B cell (primary cell): ENCODE measurements around the gene THRB. TPM values are rescaled to one million over a fixed set of nuclear protein-coding genes. Genes with fewer than 3 reads are reported as not detected.

ENCODE experiments used
- ATAC-seq: fragments of 200-7000 bp; cut with Tn5 transposase; one replicate; pipeline ENCODE4 v1.10.0; 2021; ENCODE audit warnings: low read depth, mild to moderate bottlenecking, moderate number of reproducible peaks, moderate library complexity
- CTCF ChIA-PET: fragments of 350-600 bp; sonication (Branson Sonifier 250); formaldehyde crosslinking; loops from one replicate; lab custom pipeline; 2021; ENCODE audit warnings: antibody characterized with exemption, inconsistent platforms; lab: Charles Lee
- POLR2A ChIA-PET: fragments of 350-600 bp; sonication (Branson Sonifier 250); formaldehyde crosslinking; loops from one replicate; lab custom pipeline; 2021; ENCODE audit warnings: antibody characterized with exemption; lab: Charles Lee
- DNase-seq: peaks from one replicate; pipeline ENCODE4 v3.0.0; 2013
- H2AFZ ChIP-seq: 2 replicates; pipeline ENCODE4 v1.6.1; 2012; ENCODE audit warnings: mild to moderate bottlenecking, low read depth, low read length; ENCODE audit not compliant: insufficient read depth, poor library complexity, severe bottlenecking
- H3K27ac ChIP-seq, 2 donors: 1 replicate in 1 of 2; 2 replicates in 1 of 2; pipeline ENCODE4 v1.5.1; 2012 to 2013; ENCODE audit warnings: low read length in 2 of 2, mild to moderate bottlenecking in 2 of 2, moderate library complexity in 1 of 2
- H3K27me3 ChIP-seq, 4 experiments: fragments of 200-600 bp in 1 of 4; sonication (generic) in 1 of 4; replicated peaks in 1 of 4; 1 replicate in 2 of 4; 2 replicates in 2 of 4; pipeline versions ENCODE4 v1.6.1 to v1.7.0; 2013 to 2016; ENCODE audit warnings: low read length in 3 of 4, mild to moderate bottlenecking in 2 of 4, mixed read lengths in 1 of 4, moderate library complexity in 1 of 4; ENCODE audit not compliant: insufficient read depth in 4 of 4, control insufficient read depth in 3 of 4; ENCODE audit errors: control extremely low read depth in 1 of 4
- H3K36me3 ChIP-seq, 2 experiments: replicated peaks in 1 of 2; 1 replicate in 1 of 2; 2 replicates in 1 of 2; pipeline versions ENCODE4 v1.6.1 to v1.7.1; 2013; ENCODE audit warnings: low read length in 1 of 2; ENCODE audit not compliant: insufficient read depth in 2 of 2, control insufficient read depth in 1 of 2; ENCODE audit errors: control extremely low read depth in 1 of 2, extremely low read depth in 1 of 2
- H3K4me1 ChIP-seq, 2 donors: fragments of 200-600 bp in 1 of 2; sonication (generic) in 1 of 2; 1 replicate in 1 of 2; 2 replicates in 1 of 2; pipeline versions ENCODE4 v1.5.1 to v1.6.1; 2013 to 2017; ENCODE audit warnings: low read length in 2 of 2; ENCODE audit not compliant: control insufficient read depth in 2 of 2, insufficient read depth in 2 of 2
- H3K4me2 ChIP-seq: replicated peaks from 2 replicates; pipeline ENCODE3; 2012; ENCODE audit warnings: mild to moderate bottlenecking, low read depth, low read length; ENCODE audit not compliant: poor library complexity, severe bottlenecking
- H3K4me3 ChIP-seq, 5 experiments: fragments of 200-600 bp in 1 of 5; sonication (generic) in 1 of 5; 1 replicate in 3 of 5; 2 replicates in 2 of 5; pipeline versions ENCODE4 v1.5.1 to v1.7.0; 2011 to 2016; ENCODE audit warnings: low read length in 4 of 5, mild to moderate bottlenecking in 4 of 5, low read depth in 2 of 5, control low read depth in 1 of 5, moderate library complexity in 1 of 5; ENCODE audit not compliant: insufficient read depth in 1 of 5; ENCODE audit errors: control extremely low read depth in 1 of 5, extremely low read depth in 1 of 5
- H3K79me2 ChIP-seq: fragments of 200-600 bp; sonication (generic); one replicate; pipeline ENCODE4 v1.6.0; 2016; ENCODE audit warnings: low read length; ENCODE audit not compliant: control insufficient read depth, insufficient read depth
- H3K9ac ChIP-seq: fragments of 200-600 bp; sonication (generic); 2 replicates; pipeline ENCODE4 v1.6.1; 2017; ENCODE audit warnings: mild to moderate bottlenecking, low read length, moderate library complexity
- H3K9me3 ChIP-seq, 3 donors: one replicate each; pipeline versions ENCODE4 v1.6.1 to v1.7.1; 2013; ENCODE audit warnings: low read length in 2 of 3; ENCODE audit not compliant: control insufficient read depth in 2 of 3, insufficient read depth in 1 of 3; ENCODE audit errors: control extremely low read depth in 1 of 3
- H4K20me1 ChIP-seq: 2 replicates; pipeline ENCODE4 v1.6.0; 2012; ENCODE audit warnings: mild to moderate bottlenecking, low read length; ENCODE audit not compliant: insufficient read depth, control insufficient read depth, poor library complexity, severe bottlenecking
- H3K27ac Mint-ChIP-seq: one replicate; pipeline ENCODE4 v1.8.0; 2021; ENCODE audit warnings: mixed read lengths
- H3K27me3 Mint-ChIP-seq: one replicate; pipeline ENCODE4 v1.8.0; 2021; ENCODE audit warnings: mixed read lengths
- H3K4me1 Mint-ChIP-seq: one replicate; pipeline ENCODE4 v1.8.0; 2021; ENCODE audit warnings: mixed read lengths
- H3K4me3 Mint-ChIP-seq: one replicate; pipeline ENCODE4 v1.8.0; 2021; ENCODE audit warnings: mixed read lengths
- H3K9me3 Mint-ChIP-seq: one replicate; pipeline ENCODE4 v1.8.0; 2022; ENCODE audit warnings: mixed read lengths; ENCODE audit not compliant: insufficient read depth
- EZH2 ChIP-seq: IDR thresholded peaks from 2 replicates; pipeline ENCODE4 v1.6.1; 2012; ENCODE audit warnings: borderline replicate concordance, low read depth, mild to moderate bottlenecking, moderate library complexity, low read length; ENCODE audit not compliant: insufficient read depth, poor library complexity, severe bottlenecking
- WGBS: methylation state at CpG from one replicate; pipeline ENCODE4 v1.1.5; 2013; ENCODE audit warnings: missing lambda C conversion rate; ENCODE audit not compliant: insufficient coverage; 5-methylcytosine and 5-hydroxymethylcytosine counted together
- intact Hi-C: fragments of 100-400 bp; cut with micrococcal nuclease; formaldehyde crosslinking; loops from one replicate; pipeline ENCODE4 v1.10.0; 2022
- polyA plus RNA-seq: library from polyadenylated mRNA; depleted of rRNA; stranded (reverse); fragments of >200 nt; gene quantifications from 2 replicates; pipeline ENCODE4 v1.2.3, GENCODE V29; 2012
- total RNA-seq, 2 donors: library from RNA; stranded (reverse); fragments of 120-200 nt in 1 of 2; gene quantifications; 1 replicate in 1 of 2; 2 replicates in 1 of 2; pipeline versions ENCODE4 v1.2.3 to v1.2.4, GENCODE V29; 2013 to 2022
- TF ChIP-seq, protein P1 (sequence below): fragments of 200-600 bp; IDR thresholded peaks from one replicate; pipeline ENCODE4 v1.8.0; 2022; ENCODE audit warnings: antibody characterized with exemption, mild to moderate bottlenecking

THRB gene
- total and polyA plus RNA-seq, 2 donors (not counting 1 experiment from before 2014, with no cell fraction given), result 0.86 to 1.8 TPM

DNA sequence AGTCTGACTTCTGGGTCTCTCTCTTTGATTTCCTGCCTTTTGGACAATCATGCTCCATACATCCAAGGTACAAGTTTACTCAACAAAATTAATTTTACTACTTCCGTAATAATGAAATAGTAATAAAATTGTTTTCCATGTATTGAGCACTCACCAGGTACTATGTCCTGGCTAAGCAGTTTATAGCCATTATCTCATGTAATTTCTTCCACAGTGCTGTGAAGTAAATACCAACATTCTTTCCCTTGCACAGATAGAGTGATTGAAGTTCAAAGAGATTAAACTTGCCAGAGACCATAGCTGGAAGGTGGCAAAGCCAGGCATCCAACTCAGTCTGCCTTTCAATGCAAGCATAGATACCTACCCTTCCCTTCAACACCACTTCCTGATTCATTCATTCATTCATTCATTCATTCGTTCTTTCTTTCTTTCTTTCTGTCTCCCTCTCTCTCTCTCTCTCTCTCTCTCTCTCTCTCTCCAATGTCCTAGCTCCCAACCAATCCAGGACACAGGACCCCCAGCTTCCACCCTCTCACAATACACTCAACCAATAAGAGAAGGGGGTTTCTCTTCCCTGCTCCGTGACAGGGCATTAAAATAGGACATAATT, 12.4 kb downstream of the THRB start:
- Histone ChIP-seq H4K20me1 (no peaks in the 10 kb centered on the region), H3K4me3 (no peak overlapping the region), H3K79me2 (no peaks in the 10 kb centered on the region), H3K36me3 (no peaks in the 10 kb centered on the region), H2AFZ (no peak overlapping the region), H3K27ac (no peak overlapping the region), H3K27me3 (no peaks in the 10 kb centered on the region), H3K4me2 (no peak overlapping the region), H3K9ac (no peak overlapping the region), H3K4me1 (peaks cover 0 to 3% of the 10 kb centered on the region in 2 donors), H3K9me3 (no peaks in the 10 kb centered on the region)
- H3K27ac Mint-ChIP-seq, result no peak overlapping the region
- H3K27me3 Mint-ChIP-seq, result peaks cover 6% of the 10 kb centered on the region
- ChIA-PET POLR2A (no interaction called here), CTCF (no interaction called here)
- no peaks in the 10 kb centered on the region for H3K9me3 Mint-ChIP-seq
- no peak for TF ChIP-seq EZH2
- TF ChIP-seq, protein P1, sequence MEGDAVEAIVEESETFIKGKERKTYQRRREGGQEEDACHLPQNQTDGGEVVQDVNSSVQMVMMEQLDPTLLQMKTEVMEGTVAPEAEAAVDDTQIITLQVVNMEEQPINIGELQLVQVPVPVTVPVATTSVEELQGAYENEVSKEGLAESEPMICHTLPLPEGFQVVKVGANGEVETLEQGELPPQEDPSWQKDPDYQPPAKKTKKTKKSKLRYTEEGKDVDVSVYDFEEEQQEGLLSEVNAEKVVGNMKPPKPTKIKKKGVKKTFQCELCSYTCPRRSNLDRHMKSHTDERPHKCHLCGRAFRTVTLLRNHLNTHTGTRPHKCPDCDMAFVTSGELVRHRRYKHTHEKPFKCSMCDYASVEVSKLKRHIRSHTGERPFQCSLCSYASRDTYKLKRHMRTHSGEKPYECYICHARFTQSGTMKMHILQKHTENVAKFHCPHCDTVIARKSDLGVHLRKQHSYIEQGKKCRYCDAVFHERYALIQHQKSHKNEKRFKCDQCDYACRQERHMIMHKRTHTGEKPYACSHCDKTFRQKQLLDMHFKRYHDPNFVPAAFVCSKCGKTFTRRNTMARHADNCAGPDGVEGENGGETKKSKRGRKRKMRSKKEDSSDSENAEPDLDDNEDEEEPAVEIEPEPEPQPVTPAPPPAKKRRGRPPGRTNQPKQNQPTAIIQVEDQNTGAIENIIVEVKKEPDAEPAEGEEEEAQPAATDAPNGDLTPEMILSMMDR, result no peak
- peaks cover 2% of the 10 kb centered on the region for H3K4me1 Mint-ChIP-seq
- intact Hi-C loops, result no loop called here
- ATAC-seq (no peak), DNase-seq (no peak)
- WGBS, result 100% methylated on average over 1 of the region's 3 CpGs
- H3K4me3 Mint-ChIP-seq, result no peak overlapping the region

DNA sequence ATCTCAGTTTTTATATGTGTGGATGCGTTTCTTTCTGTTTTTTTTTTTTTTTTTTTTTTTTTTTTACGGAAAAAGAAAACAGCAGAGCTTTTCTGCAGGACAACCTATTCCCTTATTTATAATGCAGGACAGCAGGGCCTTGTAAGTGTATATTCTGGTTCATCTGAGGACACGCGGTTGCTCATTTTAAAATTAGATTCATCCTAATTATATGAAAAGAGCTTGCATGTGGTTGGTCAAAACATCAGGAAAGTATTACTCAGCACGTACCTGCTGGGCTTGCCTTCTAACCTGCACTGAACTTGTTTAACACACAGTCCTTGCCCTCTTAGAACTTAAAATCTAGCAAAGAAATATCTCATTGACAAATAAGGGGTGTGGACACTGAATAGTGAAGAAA, 13.5 kb downstream of the THRB start:
- intact Hi-C loops, result no loop called here
- no peak for ATAC-seq

More for the DNA sequence above, 13.5 kb downstream of the THRB start:
- Histone ChIP-seq H3K4me1 (peaks cover 0 to 3% of the 10 kb centered on the region in 2 donors), H3K27me3 (no peaks in the 10 kb centered on the region), H3K36me3 (no peaks in the 10 kb centered on the region), H3K9me3 (no peaks in the 10 kb centered on the region), H3K9ac (no peak overlapping the region), H3K4me2 (no peak overlapping the region), H4K20me1 (no peaks in the 10 kb centered on the region), H3K79me2 (no peaks in the 10 kb centered on the region), H3K27ac (no peak overlapping the region), H2AFZ (no peak overlapping the region), H3K4me3 (no peak overlapping the region)
- peaks cover 6% of the 10 kb centered on the region for H3K27me3 Mint-ChIP-seq
- H3K4me1 Mint-ChIP-seq, result peaks cover 2% of the 10 kb centered on the region
- WGBS, result no CpG with 5 or more reads among the region's 5 CpGs
- TF ChIP-seq, protein P1, result no peak
- TF ChIP-seq EZH2, result no peak
- H3K4me3 Mint-ChIP-seq, result no peak overlapping the region
- no peak overlapping the region for H3K27ac Mint-ChIP-seq
- no peak for DNase-seq
- ChIA-PET CTCF (no interaction called here), POLR2A (no interaction called here)
- no peaks in the 10 kb centered on the region for H3K9me3 Mint-ChIP-seq
